GM19099 (cell line): ENCODE results near the gene RAB3C.

Experiments used
- POLR2A ChIP-seq: IDR thresholded peaks from 3 replicates; pipeline ENCODE4 v1.6.1; 2011; ENCODE audit warnings: low read depth; ENCODE audit not compliant: insufficient read length; ENCODE audit errors: extremely low read depth

The RAB3C gene

GRCh38 chr5:58620336-58620735 lies 37.5 kb downstream of the RAB3C start:
- no peak for TF ChIP-seq POLR2A

DNA sequence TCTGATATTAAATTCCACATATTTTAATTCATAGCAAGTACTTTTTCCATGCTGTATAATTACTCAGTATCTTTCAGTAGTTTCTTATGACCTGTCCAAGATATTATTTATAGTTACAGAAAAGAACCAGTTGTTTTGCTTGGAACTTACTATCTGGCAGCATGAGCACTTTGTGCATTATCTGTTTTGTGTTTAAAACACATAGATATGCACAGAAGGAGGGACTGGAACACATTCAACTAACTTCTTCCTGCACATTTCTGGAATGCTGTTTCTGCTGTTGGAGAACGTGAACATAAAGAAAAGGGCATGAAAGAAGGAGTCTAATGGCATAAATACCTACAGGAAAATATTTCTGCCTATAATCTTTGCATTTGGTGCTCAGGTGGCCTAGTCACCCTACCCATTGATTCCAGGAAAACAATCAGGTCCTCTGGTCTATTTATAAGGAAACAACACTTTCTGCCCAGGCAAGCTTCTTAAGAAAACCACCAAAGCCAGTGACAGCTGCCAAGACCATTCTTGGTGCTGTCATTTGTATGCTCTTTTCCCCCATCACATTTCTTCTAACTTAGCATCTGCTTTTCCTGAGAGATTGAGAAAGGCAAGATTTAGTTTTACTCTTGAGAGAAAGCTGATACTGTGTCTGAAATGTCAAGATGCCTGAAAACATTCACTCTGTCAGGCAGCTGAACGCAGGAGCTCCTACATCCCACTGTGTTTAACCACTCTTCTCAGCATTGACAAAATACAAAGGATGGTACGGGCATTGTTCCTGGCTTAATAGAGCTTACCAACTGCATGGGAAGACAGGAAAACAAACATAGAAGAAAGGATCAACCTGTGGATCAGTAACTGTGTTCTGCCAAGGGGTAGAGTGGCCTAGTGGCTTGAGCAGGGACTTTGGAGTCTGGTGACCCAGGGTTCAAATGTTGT lies 40.3 kb downstream of the RAB3C start:
- TF ChIP-seq POLR2A: no peak

GRCh38 chr5:58628626-58629025 lies 45.8 kb downstream of the RAB3C start:
- TF ChIP-seq POLR2A: no peak

GRCh38 chr5:58629271-58630159 lies 46.6 kb downstream of the RAB3C start:
- no peak for TF ChIP-seq POLR2A

- TF ChIP-seq POLR2A: no peak
Measured at GRCh38 chr5:58631895-58632294, 49.0 kb downstream of the RAB3C start.

GRCh38 chr5:58635416-58635815 lies 52.5 kb downstream of the RAB3C start:
- TF ChIP-seq POLR2A: no peak

DNA sequence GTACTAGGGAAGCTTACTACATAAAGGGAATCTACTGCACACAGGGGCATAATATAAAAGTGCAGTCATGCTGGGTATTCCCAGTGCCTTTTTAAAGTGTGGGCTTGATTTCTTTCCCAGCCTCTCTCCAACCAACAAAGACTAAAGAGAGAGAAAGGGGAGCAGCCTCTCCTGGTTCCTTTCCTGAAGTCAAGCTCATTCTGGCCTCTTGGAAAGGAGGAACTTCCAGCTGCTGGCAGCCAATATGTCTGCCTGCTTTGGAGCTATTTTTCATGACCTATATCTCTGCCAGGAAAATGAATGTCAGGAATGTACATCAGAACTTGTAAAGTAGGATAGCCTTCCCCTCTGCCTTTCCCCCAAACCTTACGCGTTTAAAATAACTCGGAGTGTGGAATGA lies 57.1 kb downstream of the RAB3C start:
- TF ChIP-seq POLR2A: no peak

DNA sequence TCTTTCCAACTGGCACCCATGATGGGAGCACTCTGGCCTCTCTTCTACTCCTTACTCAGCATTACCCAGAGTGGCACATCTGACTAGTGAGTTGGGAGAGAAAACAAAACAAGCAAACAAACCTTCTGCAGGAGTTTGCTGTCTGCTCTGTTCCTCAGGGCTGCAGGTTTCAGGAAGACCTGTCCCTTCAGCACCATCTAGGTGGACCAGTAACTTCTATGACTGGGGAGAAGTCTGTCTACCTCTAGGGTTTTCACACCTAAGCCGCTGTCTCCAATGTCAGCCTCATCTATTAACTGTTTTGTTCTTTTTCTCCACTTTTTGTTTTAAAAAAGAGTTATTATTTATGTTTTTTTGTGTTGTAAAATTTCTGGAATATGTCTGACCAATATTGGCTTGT lies 58.7 kb downstream of the RAB3C start:
- no peak for TF ChIP-seq POLR2A

DNA sequence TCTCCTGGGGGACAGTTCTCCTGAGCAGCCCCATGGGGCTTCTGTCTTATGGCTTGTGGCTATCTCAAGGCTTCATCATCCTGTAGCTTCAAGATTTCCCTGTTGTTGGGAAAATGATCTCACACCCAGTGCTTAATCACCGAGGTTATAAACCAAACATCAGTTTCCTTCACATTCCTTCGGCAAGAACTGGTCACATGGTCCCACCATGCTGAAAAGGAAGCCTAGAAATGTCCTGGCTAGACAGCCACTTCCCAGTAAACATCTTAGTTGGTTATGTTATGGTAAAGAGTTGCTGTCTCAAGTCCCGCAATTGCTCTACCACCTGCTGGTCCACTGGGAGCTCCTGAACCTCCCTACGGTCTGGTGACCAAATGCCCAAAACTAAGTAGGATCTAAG lies 66.0 kb downstream of the RAB3C start:
- no peak for TF ChIP-seq POLR2A

- no peak for TF ChIP-seq POLR2A
Measured at GRCh38 chr5:58649716-58650115, 66.8 kb downstream of the RAB3C start.

GRCh38 chr5:58653521-58653920 lies 70.6 kb downstream of the RAB3C start:
- TF ChIP-seq POLR2A: no peak

DNA sequence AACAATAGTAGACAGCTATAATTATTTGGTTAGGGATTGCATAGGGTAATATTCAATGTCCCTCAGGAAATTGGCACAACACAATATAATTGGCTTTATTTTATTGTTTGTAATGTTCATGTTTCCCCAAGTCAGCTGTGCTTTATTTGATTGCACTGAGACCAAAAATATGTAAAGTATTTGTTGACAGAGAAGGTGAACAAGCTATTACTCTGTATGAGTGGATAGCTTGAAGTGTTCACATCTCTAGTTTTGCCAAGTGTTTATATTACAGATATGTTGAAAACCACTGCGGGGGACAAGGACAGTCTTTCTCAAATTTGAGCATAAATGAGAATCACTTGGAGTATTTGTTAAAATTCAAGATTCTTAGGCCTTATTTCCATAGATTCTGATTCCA lies 83.3 kb downstream of the RAB3C start:
- no peak for TF ChIP-seq POLR2A

DNA sequence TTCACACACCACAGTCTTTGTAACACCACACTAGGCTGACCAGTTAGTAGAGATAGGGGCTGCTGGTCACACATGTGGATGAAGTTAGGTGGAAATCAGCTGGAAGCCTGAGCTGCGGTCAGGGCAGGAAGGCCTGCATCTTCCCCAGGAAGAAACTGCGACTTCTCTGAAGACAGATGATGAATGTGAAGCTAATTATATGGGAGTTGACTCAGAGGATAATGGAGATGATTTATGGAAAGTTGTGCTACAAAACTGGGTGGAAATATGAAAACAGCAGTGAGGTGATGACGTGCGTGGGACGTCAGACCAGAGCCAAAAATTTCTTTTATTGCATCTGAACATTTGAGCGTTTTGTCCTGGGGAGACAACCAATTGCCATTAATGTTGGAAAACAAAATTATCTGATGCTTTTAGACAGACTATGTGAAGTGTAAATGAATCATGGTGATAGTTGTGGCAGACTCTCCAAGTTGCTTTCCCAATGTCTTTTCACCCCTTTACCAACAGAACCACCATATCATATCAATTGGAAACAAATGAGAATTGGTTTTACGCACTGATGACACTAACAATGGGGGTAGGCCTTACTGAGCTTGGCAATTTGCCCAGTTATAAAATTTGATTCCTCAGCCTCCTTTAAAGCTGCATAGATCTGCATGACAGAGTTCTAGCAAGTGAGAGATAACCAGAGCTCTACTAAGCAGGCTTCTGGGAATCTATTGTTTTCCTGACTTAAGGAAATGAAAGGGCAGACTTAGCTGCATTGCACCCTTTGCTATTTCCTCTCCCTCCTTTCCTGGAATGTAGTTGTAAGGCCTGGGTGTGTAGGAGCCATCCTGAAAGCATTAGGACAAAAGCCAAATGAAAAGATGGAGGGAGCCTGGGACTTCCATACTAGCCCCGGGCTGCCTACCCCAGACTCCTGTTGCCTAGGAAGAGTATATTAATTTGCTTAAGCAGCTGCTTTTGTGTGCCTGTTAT lies 84.0 kb downstream of the RAB3C start:
- no peak for TF ChIP-seq POLR2A

GRCh38 chr5:58670582-58670981 lies 87.7 kb downstream of the RAB3C start:
- TF ChIP-seq POLR2A: no peak
